OCI-LY1 (cell line): ENCODE results near the gene IPMK.

Experiments used
- EZH2 ChIP-seq: fragments of 200-600 bp; sonication (generic), shearing (Covaris generic); IDR thresholded peaks from 2 replicates; pipeline ENCODE4 v1.8.0; 2017; ENCODE audit warnings: borderline replicate concordance, mixed run types, mild to moderate bottlenecking, antibody characterized with exemption, low read length, moderate library complexity, mixed read lengths
- TF ChIP-seq, protein P1 (sequence below): fragments of 200-600 bp; sonication (generic), shearing (Covaris generic); IDR thresholded peaks from 2 replicates; pipeline ENCODE4 v1.5.1; 2017; ENCODE audit warnings: mild to moderate bottlenecking, antibody characterized with exemption, low read length, moderate library complexity, mixed read lengths

GRCh38 chr10:58210160-58210559 lies 57.5 kb downstream of the IPMK start:
- TF ChIP-seq, protein P1, sequence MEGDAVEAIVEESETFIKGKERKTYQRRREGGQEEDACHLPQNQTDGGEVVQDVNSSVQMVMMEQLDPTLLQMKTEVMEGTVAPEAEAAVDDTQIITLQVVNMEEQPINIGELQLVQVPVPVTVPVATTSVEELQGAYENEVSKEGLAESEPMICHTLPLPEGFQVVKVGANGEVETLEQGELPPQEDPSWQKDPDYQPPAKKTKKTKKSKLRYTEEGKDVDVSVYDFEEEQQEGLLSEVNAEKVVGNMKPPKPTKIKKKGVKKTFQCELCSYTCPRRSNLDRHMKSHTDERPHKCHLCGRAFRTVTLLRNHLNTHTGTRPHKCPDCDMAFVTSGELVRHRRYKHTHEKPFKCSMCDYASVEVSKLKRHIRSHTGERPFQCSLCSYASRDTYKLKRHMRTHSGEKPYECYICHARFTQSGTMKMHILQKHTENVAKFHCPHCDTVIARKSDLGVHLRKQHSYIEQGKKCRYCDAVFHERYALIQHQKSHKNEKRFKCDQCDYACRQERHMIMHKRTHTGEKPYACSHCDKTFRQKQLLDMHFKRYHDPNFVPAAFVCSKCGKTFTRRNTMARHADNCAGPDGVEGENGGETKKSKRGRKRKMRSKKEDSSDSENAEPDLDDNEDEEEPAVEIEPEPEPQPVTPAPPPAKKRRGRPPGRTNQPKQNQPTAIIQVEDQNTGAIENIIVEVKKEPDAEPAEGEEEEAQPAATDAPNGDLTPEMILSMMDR = no peak
- no peak for TF ChIP-seq EZH2
